Measurements from ENCODE around the gene RPL11. TPM values are rescaled to one million over a fixed set of nuclear protein-coding genes. Genes with fewer than 3 reads are reported as not detected.

Gene RPL11
- total and polyA plus RNA-seq, 10 of the 15 experiments (the other 5 are each of a cell fraction or from before 2014, with no cell fraction given) = 968 to 4,611 (median 2,521) TPM

GRCh38 chr1:23691499-23692307 is at the start of gene RPL11 (continued):
- TF ChIP-seq LARP7 (IDR thresholded peaks at IDR 0.05) = peak; percentile 86
- TF ChIP-seq EGR1 (IDR thresholded peaks at IDR 0.05; ENCODE audit: borderline replicate concordance in 1 of 2, low read depth in 2 of 2, low read length in 2 of 2) = 0 out of 3 replicates have a peak, but pooled peaks of 1 of the 2 experiments have one; percentile 45
- TF ChIP-seq TCF12 (IDR thresholded peaks at IDR 0.05; ENCODE audit: low read depth, low read length) = peak; percentile 78; the same call in 1 of the 2 replicates
- no peak for TF ChIP-seq BMI1 (IDR thresholded peaks at IDR 0.05; ENCODE audit: borderline replicate concordance)
- TF ChIP-seq TARDBP (IDR thresholded peaks at IDR 0.05; ENCODE audit: borderline replicate concordance) = no peak
- no peak for TF ChIP-seq CHD4 (IDR thresholded peaks at IDR 0.05)
- TF ChIP-seq ESRRA (IDR thresholded peaks at IDR 0.05; ENCODE audit: low read length) = no peak
- no peak for TF ChIP-seq NR2C2 (IDR thresholded peaks at IDR 0.05; ENCODE audit: borderline replicate concordance, control insufficient read depth, insufficient read length, low read depth)
- peak; percentile 81 for TF ChIP-seq IKZF1 (conservative IDR thresholded peaks at IDR 0.05)
- TF ChIP-seq, protein P1, sequence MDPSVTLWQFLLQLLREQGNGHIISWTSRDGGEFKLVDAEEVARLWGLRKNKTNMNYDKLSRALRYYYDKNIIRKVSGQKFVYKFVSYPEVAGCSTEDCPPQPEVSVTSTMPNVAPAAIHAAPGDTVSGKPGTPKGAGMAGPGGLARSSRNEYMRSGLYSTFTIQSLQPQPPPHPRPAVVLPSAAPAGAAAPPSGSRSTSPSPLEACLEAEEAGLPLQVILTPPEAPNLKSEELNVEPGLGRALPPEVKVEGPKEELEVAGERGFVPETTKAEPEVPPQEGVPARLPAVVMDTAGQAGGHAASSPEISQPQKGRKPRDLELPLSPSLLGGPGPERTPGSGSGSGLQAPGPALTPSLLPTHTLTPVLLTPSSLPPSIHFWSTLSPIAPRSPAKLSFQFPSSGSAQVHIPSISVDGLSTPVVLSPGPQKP (IDR thresholded peaks at IDR 0.05; ENCODE audit: low read depth, low read length) = peak; percentile 64; the same call in 1 of the 2 replicates
- TF ChIP-seq EZH2 (IDR thresholded peaks at IDR 0.05; ENCODE audit: borderline replicate concordance, control insufficient read depth, low read depth, low read length) = no peak
- TF ChIP-seq SUPT20H (IDR thresholded peaks at IDR 0.05; ENCODE audit: borderline replicate concordance, control insufficient read depth, low read depth, low read length) = no peak
- TF ChIP-seq, protein P2, sequence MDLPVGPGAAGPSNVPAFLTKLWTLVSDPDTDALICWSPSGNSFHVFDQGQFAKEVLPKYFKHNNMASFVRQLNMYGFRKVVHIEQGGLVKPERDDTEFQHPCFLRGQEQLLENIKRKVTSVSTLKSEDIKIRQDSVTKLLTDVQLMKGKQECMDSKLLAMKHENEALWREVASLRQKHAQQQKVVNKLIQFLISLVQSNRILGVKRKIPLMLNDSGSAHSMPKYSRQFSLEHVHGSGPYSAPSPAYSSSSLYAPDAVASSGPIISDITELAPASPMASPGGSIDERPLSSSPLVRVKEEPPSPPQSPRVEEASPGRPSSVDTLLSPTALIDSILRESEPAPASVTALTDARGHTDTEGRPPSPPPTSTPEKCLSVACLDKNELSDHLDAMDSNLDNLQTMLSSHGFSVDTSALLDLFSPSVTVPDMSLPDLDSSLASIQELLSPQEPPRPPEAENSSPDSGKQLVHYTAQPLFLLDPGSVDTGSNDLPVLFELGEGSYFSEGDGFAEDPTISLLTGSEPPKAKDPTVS (IDR thresholded peaks at IDR 0.05; ENCODE audit: low read depth, low read length) = peak; percentile 49; the same call in 1 of the 2 replicates
- no peak for TF ChIP-seq ATF2 (IDR thresholded peaks at IDR 0.05; ENCODE audit: low read length)
- TF ChIP-seq CREB1 (IDR thresholded peaks at IDR 0.05; ENCODE audit: low read depth) = peak; percentile 59; the same call in 1 of the 2 replicates
- TF ChIP-seq FOS (IDR thresholded peaks at IDR 0.05; ENCODE audit: borderline replicate concordance, extremely low read depth, insufficient read length) = no peak
- TF ChIP-seq RELB (IDR thresholded peaks at IDR 0.05; ENCODE audit: low read depth) = peak; percentile 83
- TF ChIP-seq POU2F2 (IDR thresholded peaks at IDR 0.05; ENCODE audit: borderline replicate concordance, low read depth, low read length) = peak; percentile 93
- TF ChIP-seq TAF1 (IDR thresholded peaks at IDR 0.05; ENCODE audit: borderline replicate concordance, low read depth, low read length) = peak; percentile 100
- peak in 1 of 2 experiments; percentile 16; a peak in 1 of 4 replicates for TF ChIP-seq BHLHE40 (IDR thresholded peaks at IDR 0.05; ENCODE audit: borderline replicate concordance in 1 of 2, low read depth in 2 of 2, low read length in 1 of 2)
- peak; percentile 49 to 62; a peak in 3 of 4 replicates for TF ChIP-seq IKZF2 (IDR thresholded peaks at IDR 0.05)
- TF ChIP-seq ZNF622 (IDR thresholded peaks at IDR 0.05) = no peak
- no peak for TF ChIP-seq SREBF2 (IDR thresholded peaks at IDR 0.05; ENCODE audit: low read length)
- no peak for TF ChIP-seq RAD51 (IDR thresholded peaks at IDR 0.05)
- peak; percentile 77 for TF ChIP-seq SIN3A (IDR thresholded peaks at IDR 0.05; ENCODE audit: low read depth, low read length)

Measured in GM12878 (cell line).